Type B pancreatic cell (in vitro differentiated cells): ENCODE data around the gene SLC25A53. TPM values are rescaled to one million over a fixed set of nuclear protein-coding genes. Genes with fewer than 3 reads are reported as not detected.
A peak's percentile ranks its signal among the peaks of the same experiment; 100 is the strongest.

Source experiments
- DNase-seq: peaks from one replicate; pipeline ENCODE4 v3.0.0; 2021; ENCODE audit warnings: mixed read lengths; ENCODE audit not compliant: unreplicated experiment; ENCODE audit errors: extremely low spot score
- H3K27ac Mint-ChIP-seq: 2 replicates; pipeline ENCODE4 v1.8.0; 2021; ENCODE audit warnings: mild to moderate bottlenecking, mixed read lengths
- H3K27me3 Mint-ChIP-seq: 2 replicates; pipeline ENCODE4 v1.8.0; 2021; ENCODE audit warnings: mixed read lengths
- H3K36me3 Mint-ChIP-seq: 2 replicates; pipeline ENCODE4 v1.8.0; 2021; ENCODE audit warnings: mixed read lengths
- H3K4me1 Mint-ChIP-seq: one replicate; pipeline ENCODE4 v1.8.0; 2021; ENCODE audit warnings: mixed read lengths; ENCODE audit not compliant: unreplicated experiment
- H3K4me3 Mint-ChIP-seq: 2 replicates; pipeline ENCODE4 v1.8.0; 2021; ENCODE audit warnings: mild to moderate bottlenecking, mixed read lengths
- H3K9me3 Mint-ChIP-seq: 2 replicates; pipeline ENCODE4 v1.8.0; 2021; ENCODE audit warnings: mixed read lengths
- long read RNA-seq: library from polyadenylated mRNA; unstranded; transcript quantifications from one replicate; pipeline ENCODE4 v2.0.0, GENCODE V29; 2020
- total RNA-seq: library from RNA; stranded (reverse); gene quantifications from 2 replicates; pipeline ENCODE4 v1.2.1, GENCODE V29; 2021; ENCODE audit warnings: low replicate concordance
- TF ChIP-seq, protein P1 (sequence below): fragments of 200-600 bp; sonication (generic); conservative IDR thresholded peaks from 2 replicates; pipeline ENCODE4 v1.5.0; 2021; ENCODE audit warnings: antibody characterized with exemption, mild to moderate bottlenecking

SLC25A53 gene, protein sequence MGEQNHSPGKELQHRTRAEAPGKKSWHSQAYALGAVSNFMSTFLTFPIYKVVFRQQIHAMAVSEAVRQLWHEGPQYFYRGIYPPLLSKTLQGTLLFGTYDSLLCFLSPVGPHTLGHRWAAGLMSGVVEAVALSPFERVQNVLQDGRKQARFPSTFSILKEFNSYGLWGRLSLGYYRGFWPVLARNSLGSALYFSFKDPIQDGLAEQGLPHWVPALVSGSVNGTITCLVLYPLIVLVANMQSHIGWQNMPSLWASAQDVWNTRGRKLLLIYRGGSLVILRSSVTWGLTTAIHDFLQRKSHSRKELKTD
- total RNA-seq = 8.8 and 9.3 TPM in 2 replicates
- long read RNA-seq, transcript SLC25A53-201 (2 exons, 731 nt) = major isoform, 6 of 15 reads
- long read RNA-seq, partial matches to known transcripts = 2 of 15 reads
- long read RNA-seq, other reads (novel, unspliced or antisense) = 7 of 15 reads

DNA sequence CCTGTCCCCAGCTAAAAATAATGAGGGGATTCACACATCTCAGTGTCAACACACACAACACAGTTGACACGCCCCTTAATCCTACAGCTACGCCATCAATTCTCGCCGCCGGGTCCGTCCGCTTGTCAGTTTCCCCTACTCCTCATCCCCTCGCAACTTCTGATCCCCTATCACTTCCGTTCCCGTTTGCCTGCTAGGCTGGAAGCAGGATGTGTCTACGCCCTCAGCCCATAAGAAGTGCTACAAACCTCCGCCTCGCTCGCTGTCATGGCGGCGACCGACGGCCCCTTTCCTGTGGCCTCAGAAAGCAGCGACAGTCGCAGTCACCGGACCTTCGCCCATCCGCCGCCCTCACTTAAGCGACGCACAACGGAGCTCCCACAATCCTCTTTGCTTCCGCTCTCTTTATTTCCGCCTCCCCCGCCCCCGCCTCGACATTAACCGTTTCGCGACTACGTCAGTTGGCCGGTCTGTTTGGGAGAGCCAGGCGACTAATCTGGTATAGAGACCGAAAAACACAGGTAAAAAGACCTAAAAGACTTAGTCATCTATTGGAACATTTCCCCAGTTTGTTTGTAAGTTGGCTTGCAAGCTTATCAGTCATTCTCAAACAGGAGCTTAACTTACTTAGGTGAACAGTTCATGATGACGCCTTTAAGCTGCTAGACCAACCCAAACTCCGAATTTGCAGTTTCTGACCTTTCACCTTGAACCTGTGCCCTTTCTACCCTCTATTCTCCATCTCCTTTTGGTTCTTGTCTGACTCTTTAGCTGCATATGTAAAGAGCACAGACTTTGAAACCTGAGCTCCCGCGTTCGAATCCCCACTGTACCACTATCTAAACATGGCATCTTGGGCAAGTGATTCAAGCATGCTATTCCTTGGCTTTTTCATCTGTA lies at the start of gene SLC25A53:
SLC25A53 (minus strand) TSS at position 380 of the 900 bp plus-strand sequence. CDS start 51,752 bp downstream, outside the sequence.
- peaks cover 8% of the 10 kb centered on the region for H3K4me1 Mint-ChIP-seq
- TF ChIP-seq, protein P1, sequence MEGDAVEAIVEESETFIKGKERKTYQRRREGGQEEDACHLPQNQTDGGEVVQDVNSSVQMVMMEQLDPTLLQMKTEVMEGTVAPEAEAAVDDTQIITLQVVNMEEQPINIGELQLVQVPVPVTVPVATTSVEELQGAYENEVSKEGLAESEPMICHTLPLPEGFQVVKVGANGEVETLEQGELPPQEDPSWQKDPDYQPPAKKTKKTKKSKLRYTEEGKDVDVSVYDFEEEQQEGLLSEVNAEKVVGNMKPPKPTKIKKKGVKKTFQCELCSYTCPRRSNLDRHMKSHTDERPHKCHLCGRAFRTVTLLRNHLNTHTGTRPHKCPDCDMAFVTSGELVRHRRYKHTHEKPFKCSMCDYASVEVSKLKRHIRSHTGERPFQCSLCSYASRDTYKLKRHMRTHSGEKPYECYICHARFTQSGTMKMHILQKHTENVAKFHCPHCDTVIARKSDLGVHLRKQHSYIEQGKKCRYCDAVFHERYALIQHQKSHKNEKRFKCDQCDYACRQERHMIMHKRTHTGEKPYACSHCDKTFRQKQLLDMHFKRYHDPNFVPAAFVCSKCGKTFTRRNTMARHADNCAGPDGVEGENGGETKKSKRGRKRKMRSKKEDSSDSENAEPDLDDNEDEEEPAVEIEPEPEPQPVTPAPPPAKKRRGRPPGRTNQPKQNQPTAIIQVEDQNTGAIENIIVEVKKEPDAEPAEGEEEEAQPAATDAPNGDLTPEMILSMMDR = no peak
- peak within 1 kb of the TSS; percentile 100 for H3K4me3 Mint-ChIP-seq
- peak; percentile 74 for DNase-seq
- H3K9me3 Mint-ChIP-seq = no peaks in the 10 kb centered on the region
- H3K27ac Mint-ChIP-seq = peak within 1 kb of the TSS; percentile 97
- H3K36me3 Mint-ChIP-seq = no peaks in the 10 kb centered on the region
- H3K27me3 Mint-ChIP-seq = no peaks in the 10 kb centered on the region

DNA sequence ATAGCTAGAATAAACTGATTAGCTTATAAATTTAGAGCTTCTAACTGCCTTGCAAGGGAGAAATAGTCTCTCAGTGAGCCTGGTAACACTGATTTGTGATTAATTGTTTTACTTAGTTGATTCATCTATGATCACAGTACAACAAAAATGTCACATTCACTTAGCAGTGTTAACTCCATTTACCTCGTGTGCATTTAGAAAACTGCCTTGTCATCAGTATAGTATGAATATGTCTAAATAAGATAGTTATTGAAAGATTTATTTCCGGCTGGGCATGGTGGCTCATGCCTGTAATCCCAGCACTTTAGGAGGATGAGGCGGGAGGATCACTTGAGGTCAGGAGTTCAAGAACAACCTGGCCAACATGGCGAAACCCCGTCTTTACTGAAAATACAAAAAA lies 48.7 kb upstream of the SLC25A53 start:
- no peak for DNase-seq
- H3K4me3 Mint-ChIP-seq = no peak overlapping the region
- H3K27ac Mint-ChIP-seq = no peak overlapping the region
- H3K27me3 Mint-ChIP-seq = no peaks in the 10 kb centered on the region
- no peaks in the 10 kb centered on the region for H3K9me3 Mint-ChIP-seq
- no peaks in the 10 kb centered on the region for H3K36me3 Mint-ChIP-seq
- TF ChIP-seq, protein P1 = no peak
- H3K4me1 Mint-ChIP-seq = no peaks in the 10 kb centered on the region

DNA sequence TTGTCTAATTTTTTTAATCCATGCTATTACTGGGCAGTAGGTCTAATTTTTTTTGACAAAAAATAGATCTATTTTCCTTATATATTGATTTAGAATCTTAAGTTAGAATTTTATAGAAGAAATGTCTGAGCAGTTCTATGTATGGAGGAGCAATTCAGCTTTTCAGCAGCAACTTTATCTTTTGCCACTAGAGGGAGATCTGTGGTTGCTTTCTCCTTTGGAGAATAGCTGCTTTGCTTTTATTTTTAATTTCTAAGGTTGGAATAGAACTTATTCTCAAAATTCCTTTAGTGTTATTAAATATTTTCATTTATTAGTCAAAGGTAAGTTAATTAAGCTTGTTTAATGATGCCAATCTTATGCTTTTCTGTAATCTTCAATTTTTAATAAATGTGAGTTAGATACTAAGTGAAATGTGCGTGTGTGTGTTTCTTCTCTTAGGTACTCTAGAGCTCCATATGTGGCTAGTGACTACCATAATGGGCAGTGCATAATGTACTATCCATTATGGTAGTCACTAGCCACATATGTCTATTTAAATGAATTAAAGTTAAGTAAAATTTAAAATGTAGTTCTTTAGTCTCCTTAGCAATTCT lies 38.8 kb upstream of the SLC25A53 start:
- no peak for DNase-seq
- Mint-ChIP-seq H3K27ac (no peak overlapping the region), H3K4me3 (no peak overlapping the region), H3K27me3 (no peaks in the 10 kb centered on the region), H3K4me1 (no peaks in the 10 kb centered on the region), H3K9me3 (no peaks in the 10 kb centered on the region), H3K36me3 (no peaks in the 10 kb centered on the region)
- TF ChIP-seq, protein P1 = peak; percentile 91

DNA sequence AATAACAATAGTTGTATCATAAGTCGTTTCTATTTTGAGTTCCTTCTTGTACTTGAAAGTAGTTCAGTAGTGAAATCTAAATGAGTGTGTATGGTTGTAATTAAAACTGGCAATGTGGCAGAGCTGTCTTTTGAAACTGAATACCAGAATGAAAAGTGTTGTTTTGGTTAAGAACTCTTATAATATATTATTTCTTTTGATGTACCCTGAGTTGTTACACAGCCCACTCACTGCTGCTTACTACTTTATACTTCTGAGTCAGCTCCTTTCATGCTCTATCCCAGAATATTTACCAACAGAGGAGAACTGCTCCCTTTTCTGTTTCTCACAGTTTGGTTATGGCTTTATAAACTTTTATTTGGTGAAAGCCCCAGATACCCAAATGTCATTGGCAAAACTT lies 38.2 kb upstream of the SLC25A53 start:
- DNase-seq = no peak
- TF ChIP-seq, protein P1 = no peak
- Mint-ChIP-seq H3K4me1 (no peaks in the 10 kb centered on the region), H3K27me3 (no peaks in the 10 kb centered on the region), H3K36me3 (no peaks in the 10 kb centered on the region), H3K27ac (no peak overlapping the region), H3K4me3 (no peak overlapping the region), H3K9me3 (no peaks in the 10 kb centered on the region)

DNA sequence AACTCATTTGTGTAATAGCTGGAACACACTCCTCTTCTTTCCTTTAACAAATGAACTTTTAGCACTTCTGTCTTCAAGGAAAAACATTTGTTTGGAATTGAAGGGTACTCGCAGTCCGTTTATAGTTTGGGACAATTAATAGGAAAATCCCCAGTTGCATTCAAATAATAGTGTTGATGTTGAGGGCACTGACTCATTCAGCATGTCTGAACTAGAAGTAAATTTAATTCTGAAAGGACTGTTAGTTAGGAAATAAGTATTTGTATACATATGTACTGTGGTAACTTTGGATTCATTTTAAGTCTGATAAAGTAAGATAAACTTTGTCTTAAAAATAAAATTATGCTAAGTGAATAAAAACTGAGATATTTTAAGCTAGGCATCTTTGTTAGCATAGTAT lies 36.7 kb upstream of the SLC25A53 start:
- no peak for DNase-seq
- Mint-ChIP-seq H3K27me3 (no peaks in the 10 kb centered on the region), H3K9me3 (no peaks in the 10 kb centered on the region), H3K4me1 (no peaks in the 10 kb centered on the region), H3K36me3 (no peaks in the 10 kb centered on the region), H3K27ac (no peak overlapping the region), H3K4me3 (no peak overlapping the region)
- TF ChIP-seq, protein P1 = no peak
